WTC11 (cell line): Measurements from ENCODE around the gene GABBR2. TPM values are rescaled to one million over a fixed set of nuclear protein-coding genes. Genes with fewer than 3 reads are reported as not detected.

Experiments
- ATAC-seq: fragments of 200-7000 bp; cut with Tn5 transposase; 2 replicates; pipeline ENCODE4 v1.10.0; 2021; ENCODE audit warnings: mild to moderate bottlenecking, moderate library complexity
- CTCF ChIA-PET: fragments of 300-600 bp; sonication (Branson Sonifier 250); formaldehyde crosslinking; loops from one replicate; lab custom pipeline; 2021; ENCODE audit warnings: antibody characterized with exemption; lab: Charles Lee
- POLR2A ChIA-PET: fragments of 350-600 bp; sonication (Branson Sonifier 250); formaldehyde crosslinking; loops from one replicate; lab custom pipeline; 2021; ENCODE audit warnings: antibody characterized with exemption; lab: Charles Lee
- DNase-seq: peaks from one replicate; pipeline ENCODE4 v3.0.0; 2021; ENCODE audit warnings: low spot score
- H3K27ac Mint-ChIP-seq: 2 replicates; pipeline ENCODE4 v1.8.0; 2021; ENCODE audit warnings: mixed read lengths
- H3K27me3 Mint-ChIP-seq: 2 replicates; pipeline ENCODE4 v1.8.0; 2021; ENCODE audit warnings: low read depth, mild to moderate bottlenecking, moderate library complexity, mixed read lengths
- H3K36me3 Mint-ChIP-seq: 2 replicates; pipeline ENCODE4 v1.8.0; 2021; ENCODE audit warnings: mixed read lengths
- H3K4me1 Mint-ChIP-seq: 2 replicates; pipeline ENCODE4 v1.8.0; 2022; ENCODE audit warnings: mixed read lengths
- H3K4me3 Mint-ChIP-seq: 2 replicates; pipeline ENCODE4 v1.8.0; 2021; ENCODE audit warnings: mild to moderate bottlenecking, moderate library complexity, mixed read lengths
- H3K9me3 Mint-ChIP-seq: 2 replicates; pipeline ENCODE4 v1.8.0; 2021; ENCODE audit warnings: mixed read lengths
- ATF1 ChIP-seq: sonication (generic); formaldehyde crosslinking; IDR thresholded peaks from 2 replicates; pipeline ENCODE4 v1.8.1; 2023; ENCODE audit warnings: mild to moderate bottlenecking, moderate library complexity, missing genetic modification reagents
- ATF6 ChIP-seq: sonication (generic); formaldehyde crosslinking; IDR thresholded peaks from 2 replicates; pipeline ENCODE4 v1.8.1; 2023; ENCODE audit warnings: mild to moderate bottlenecking, missing genetic modification reagents
- CBFB ChIP-seq: sonication (generic); formaldehyde crosslinking; IDR thresholded peaks from 2 replicates; pipeline ENCODE4 v1.8.1; 2022; ENCODE audit warnings: mild to moderate bottlenecking, low read depth, missing genetic modification reagents
- ERG ChIP-seq: fragments of 250-450 bp; sonication (Bioruptor Pico); IDR thresholded peaks from 2 replicates; pipeline ENCODE4 v1.8.0; 2021; ENCODE audit warnings: mild to moderate bottlenecking
- ETV6 ChIP-seq: sonication (generic); formaldehyde crosslinking; IDR thresholded peaks from 2 replicates; pipeline ENCODE4 v1.8.1; 2022; ENCODE audit warnings: mild to moderate bottlenecking, missing genetic modification reagents
- FOXK1 ChIP-seq: sonication (generic); formaldehyde crosslinking; IDR thresholded peaks from 2 replicates; pipeline ENCODE4 v1.8.0; 2022; ENCODE audit warnings: mild to moderate bottlenecking, moderate library complexity, missing genetic modification reagents
- HMGA2 ChIP-seq: fragments of 250-450 bp; sonication (Bioruptor Pico); IDR thresholded peaks from 2 replicates; pipeline ENCODE4 v1.4.0; 2021; ENCODE audit warnings: mild to moderate bottlenecking, moderate library complexity
- JAZF1 ChIP-seq: fragments of 250-450 bp; sonication (Bioruptor Pico); IDR thresholded peaks from 2 replicates; pipeline ENCODE4 v1.9.0; 2021; ENCODE audit warnings: moderate library complexity, mild to moderate bottlenecking, inconsistent platforms
- JUN ChIP-seq: sonication (generic); formaldehyde crosslinking; IDR thresholded peaks from 2 replicates; pipeline ENCODE4 v1.8.0; 2023; ENCODE audit warnings: mild to moderate bottlenecking, missing genetic modification reagents
- MYBL2 ChIP-seq: sonication (generic); formaldehyde crosslinking; IDR thresholded peaks from 2 replicates; pipeline ENCODE4 v1.8.1; 2023; ENCODE audit warnings: mild to moderate bottlenecking, moderate library complexity, missing genetic modification reagents
- PREB ChIP-seq: sonication (generic); formaldehyde crosslinking; IDR thresholded peaks from 2 replicates; pipeline ENCODE4 v1.8.1; 2022; ENCODE audit warnings: mild to moderate bottlenecking, missing genetic modification reagents, moderate library complexity, borderline replicate concordance
- RELA ChIP-seq: sonication (generic); formaldehyde crosslinking; IDR thresholded peaks from 2 replicates; pipeline ENCODE4 v1.8.1; 2022; ENCODE audit warnings: missing genetic modification reagents, mild to moderate bottlenecking, borderline replicate concordance
- STAT6 ChIP-seq: sonication (generic); formaldehyde crosslinking; conservative IDR thresholded peaks from 2 replicates; pipeline ENCODE4 v1.8.1; 2023; ENCODE audit warnings: mild to moderate bottlenecking, low read depth, missing genetic modification reagents, moderate library complexity
- TCF7 ChIP-seq: sonication (generic); formaldehyde crosslinking; IDR thresholded peaks from 2 replicates; pipeline ENCODE4 v1.8.0; 2022; ENCODE audit warnings: mild to moderate bottlenecking, low read depth, missing genetic modification reagents, moderate library complexity
- ZNF121 ChIP-seq: sonication (generic); formaldehyde crosslinking; IDR thresholded peaks from 2 replicates; pipeline ENCODE4 v1.8.0; 2023; ENCODE audit warnings: missing genetic modification reagents
- ZNF138 ChIP-seq: sonication (generic); formaldehyde crosslinking; conservative IDR thresholded peaks from 2 replicates; pipeline ENCODE4 v1.8.1; 2022; ENCODE audit warnings: mild to moderate bottlenecking, moderate library complexity, missing genetic modification reagents
- ZNF219 ChIP-seq: sonication (generic); formaldehyde crosslinking; IDR thresholded peaks from 2 replicates; pipeline ENCODE4 v1.8.0; 2023; ENCODE audit warnings: missing genetic modification reagents, mild to moderate bottlenecking, borderline replicate concordance
- ZNF396 ChIP-seq: fragments of 250-450 bp; sonication (Bioruptor Pico); IDR thresholded peaks from 2 replicates; pipeline ENCODE4 v1.8.0; 2021; ENCODE audit warnings: mild to moderate bottlenecking, moderate library complexity, borderline replicate concordance
- ZNF416 ChIP-seq: fragments of 250-450 bp; sonication (Bioruptor Pico); IDR thresholded peaks from 2 replicates; pipeline ENCODE4 v1.9.0; 2021; ENCODE audit warnings: mild to moderate bottlenecking, inconsistent platforms
- ZNF423 ChIP-seq: fragments of 250-450 bp; sonication (Bioruptor Pico); IDR thresholded peaks from 2 replicates; pipeline ENCODE4 v2.1.2; 2022; ENCODE audit warnings: mild to moderate bottlenecking, moderate library complexity
- ZNF532 ChIP-seq: fragments of 250-450 bp; sonication (Bioruptor Pico); IDR thresholded peaks from 2 replicates; pipeline ENCODE4 v1.9.0; 2021; ENCODE audit warnings: mild to moderate bottlenecking, borderline replicate concordance
- ZNF671 ChIP-seq: fragments of 250-450 bp; sonication (Bioruptor Pico); IDR thresholded peaks from 2 replicates; pipeline ENCODE4 v1.8.0; 2021; ENCODE audit warnings: mild to moderate bottlenecking
- total RNA-seq: library from RNA; stranded (reverse); gene quantifications from 3 replicates; pipeline ENCODE4 v1.2.3, GENCODE V29; 2021
- TF ChIP-seq, protein P1 (sequence below): fragments of 250-450 bp; sonication (Bioruptor Pico); IDR thresholded peaks from 2 replicates; pipeline ENCODE4 v1.9.0; 2021; ENCODE audit warnings: mild to moderate bottlenecking

Gene GABBR2
- total RNA-seq, 1 experiment from 2014 or later = 0.92 TPM

- no peak for TF ChIP-seq FOXK1
- TF ChIP-seq JAZF1 = no peak
- no peak for TF ChIP-seq ETV6 (CRISPR knock-in tag)
- TF ChIP-seq ZNF416 (CRISPR knock-in tag) = no peak
- TF ChIP-seq STAT6 (CRISPR knock-in tag) = no peak
- TF ChIP-seq ERG (CRISPR knock-in tag) = no peak
- no peak for TF ChIP-seq ZNF121 (CRISPR knock-in tag)
- TF ChIP-seq TCF7 (CRISPR knock-in tag) = no peak
- no peak for TF ChIP-seq ZNF671 (CRISPR knock-in tag)
- TF ChIP-seq HMGA2 = no peak
- no peak for TF ChIP-seq PREB (CRISPR knock-in tag)
Measured at GRCh38 chr9:98520221-98520960, 188.3 kb downstream of the GABBR2 start (continued).

DNA sequence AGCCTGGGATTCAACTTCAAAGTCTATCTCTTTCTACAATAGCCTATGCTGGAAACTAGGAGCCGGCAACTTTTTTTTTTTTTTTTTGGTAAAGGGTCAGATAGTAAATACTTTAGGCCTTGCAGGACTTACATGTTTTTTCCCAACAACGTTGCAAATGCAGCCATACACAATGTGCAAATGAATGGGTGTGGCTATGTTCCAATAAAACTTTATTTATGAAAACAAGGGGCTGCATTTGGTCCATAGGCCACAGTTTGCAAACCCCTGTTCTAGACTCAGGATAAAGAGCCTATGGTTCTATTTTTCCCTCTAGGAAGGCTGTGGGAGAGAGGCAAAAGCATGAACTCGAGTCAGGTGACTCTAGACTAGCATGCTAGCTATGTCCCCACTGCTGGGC, 189.1 kb downstream of the GABBR2 start:
- Mint-ChIP-seq H3K9me3 (peaks cover 6% of the 10 kb centered on the region; the same call in 1 of the 2 replicates), H3K4me1 (peaks cover 3% of the 10 kb centered on the region; the same call in 1 of the 2 replicates), H3K4me3 (no peak overlapping the region), H3K27me3 (no peaks in the 10 kb centered on the region), H3K36me3 (no peaks in the 10 kb centered on the region), H3K27ac (no peak overlapping the region)
- DNase-seq (no peak), ATAC-seq (no peak)
- ChIA-PET POLR2A (no interaction called here), CTCF (interaction anchor here (1.8 kb wide), 1 partner anchor 17 kb away, joined by 5 read pairs; no protein-coding TSS in a partner anchor)
- TF ChIP-seq ATF1 (CRISPR knock-in tag) (no peak), ZNF121 (CRISPR knock-in tag) (no peak), ZNF219 (no peak), ZNF423 (no peak), MYBL2 (CRISPR knock-in tag) (no peak), ZNF671 (CRISPR knock-in tag) (no peak), ZNF532 (no peak), JUN (no peak), ZNF396 (CRISPR knock-in tag) (no peak), JAZF1 (no peak), ATF6 (CRISPR knock-in tag) (no peak), ZNF138 (CRISPR knock-in tag) (no peak), CBFB (CRISPR knock-in tag) (no peak), RELA (CRISPR knock-in tag) (no peak)
- TF ChIP-seq, protein P1, sequence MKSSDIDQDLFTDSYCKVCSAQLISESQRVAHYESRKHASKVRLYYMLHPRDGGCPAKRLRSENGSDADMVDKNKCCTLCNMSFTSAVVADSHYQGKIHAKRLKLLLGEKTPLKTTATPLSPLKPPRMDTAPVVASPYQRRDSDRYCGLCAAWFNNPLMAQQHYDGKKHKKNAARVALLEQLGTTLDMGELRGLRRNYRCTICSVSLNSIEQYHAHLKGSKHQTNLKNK = no peak
